Measurements from ENCODE around the gene MUC12.
"Not testable (repeated sequence)": the region's sequence is repeated elsewhere in the genome, so short reads cannot be mapped to it uniquely, and the experiment has no call there.

The MUC12 gene

GRCh38 chr7:100957832-100958421, 11.4 kb upstream of the MUC12 start:
- DNase-seq (ENCODE audit: low read depth), result no peak

GRCh38 chr7:100959894-100960293, 9.5 kb upstream of the MUC12 start:
- DNase-seq (ENCODE audit: low read depth), result no peak

DNA sequence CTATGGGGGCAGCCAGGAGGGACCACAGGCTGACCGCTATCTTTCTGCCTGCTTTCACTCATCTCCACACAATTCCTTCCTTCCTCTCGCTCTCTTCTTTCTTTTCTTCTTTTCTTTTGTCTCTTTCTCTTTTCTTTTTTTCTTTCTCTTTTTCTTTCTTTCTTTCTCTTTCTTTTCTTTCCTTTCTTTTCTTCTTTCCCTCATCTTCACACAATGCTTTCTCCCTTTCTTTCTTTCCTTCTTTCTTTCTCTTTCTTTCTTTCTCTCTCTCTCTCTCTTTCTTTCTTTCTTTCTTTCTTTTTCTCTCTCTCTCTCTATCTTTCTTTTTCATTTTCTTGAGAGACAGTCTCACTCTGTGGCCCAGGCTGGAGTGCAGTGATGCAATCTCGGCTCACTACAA, 6.8 kb upstream of the MUC12 start:
- no peak for DNase-seq (ENCODE audit: low read depth)

DNA sequence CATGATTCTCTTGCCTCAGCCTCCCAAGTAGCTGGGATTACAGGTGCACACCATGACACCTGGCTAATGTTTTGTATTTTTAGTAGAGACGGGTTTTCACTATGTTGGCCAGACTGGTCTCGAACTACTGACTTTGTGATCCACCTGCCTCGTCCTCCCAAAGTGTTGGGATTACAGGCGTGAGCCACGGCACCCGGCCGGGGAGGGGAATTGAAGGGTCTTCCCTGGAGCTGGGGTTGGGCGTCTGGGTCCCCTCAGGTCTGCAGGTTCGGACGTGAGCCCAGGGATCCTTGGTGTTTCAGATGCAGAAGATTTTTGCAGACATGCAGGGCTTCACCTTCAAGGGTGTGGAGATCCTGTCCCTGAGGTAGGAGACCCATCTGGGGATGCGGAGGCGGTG, 6.0 kb upstream of the MUC12 start:
- no peak for DNase-seq (ENCODE audit: low read depth)

GRCh38 chr7:100963874-100964273, 5.5 kb upstream of the MUC12 start:
- DNase-seq (ENCODE audit: low read depth), result no peak

DNA sequence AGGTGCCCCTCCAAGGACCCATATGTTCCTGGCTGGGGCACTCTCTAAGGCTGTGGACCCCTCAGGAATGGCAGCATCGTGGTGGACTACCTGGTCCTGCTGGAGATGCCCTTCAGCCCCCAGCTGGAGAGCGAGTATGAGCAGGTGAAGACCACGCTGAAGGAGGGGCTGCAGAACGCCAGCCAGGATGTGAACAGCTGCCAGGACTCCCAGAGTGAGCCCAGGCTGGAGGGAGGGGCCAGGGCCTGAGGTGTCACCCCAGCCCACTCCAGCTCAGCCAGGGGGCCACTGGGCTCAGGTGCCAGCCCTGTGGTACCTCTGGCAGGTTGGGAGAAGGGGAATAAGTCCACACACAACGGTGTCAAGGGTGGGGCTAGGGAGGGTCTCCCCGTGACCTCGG, 4.7 kb upstream of the MUC12 start:
- DNase-seq (ENCODE audit: low read depth), result no peak

DNA sequence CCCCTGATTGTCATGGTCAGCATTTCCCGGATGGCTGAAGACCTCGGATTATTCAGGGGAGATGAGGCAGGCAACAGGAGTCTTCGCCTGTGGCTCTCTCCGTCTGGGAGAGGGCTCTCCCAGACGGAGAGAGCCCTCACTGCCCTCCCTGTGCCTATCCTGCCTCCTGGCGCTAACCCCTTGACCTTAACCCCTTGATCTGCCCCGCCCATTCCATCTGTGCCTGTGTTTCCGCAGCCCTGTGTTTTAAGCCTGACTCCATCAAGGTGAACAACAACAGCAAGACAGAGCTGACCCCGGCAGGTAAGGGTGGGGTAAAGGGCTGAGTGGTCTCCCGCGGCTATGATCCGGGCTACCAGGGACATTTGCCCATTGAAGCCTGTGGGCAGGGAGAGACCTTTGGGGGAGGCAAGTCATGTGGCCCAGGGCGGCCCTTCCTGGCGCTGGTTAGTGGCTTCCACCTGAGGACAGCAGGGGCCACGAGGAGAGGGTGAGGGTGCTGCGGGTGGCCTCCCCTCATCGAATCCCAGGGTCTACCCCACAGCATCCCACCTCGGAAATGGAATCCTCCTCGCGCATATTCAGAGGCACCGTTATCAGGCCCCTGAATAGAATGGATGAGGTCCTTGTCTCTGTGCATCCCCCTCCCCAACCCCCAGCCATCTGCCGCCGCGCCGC, 4.2 kb upstream of the MUC12 start:
- DNase-seq (ENCODE audit: low read depth), result no peak

DNA sequence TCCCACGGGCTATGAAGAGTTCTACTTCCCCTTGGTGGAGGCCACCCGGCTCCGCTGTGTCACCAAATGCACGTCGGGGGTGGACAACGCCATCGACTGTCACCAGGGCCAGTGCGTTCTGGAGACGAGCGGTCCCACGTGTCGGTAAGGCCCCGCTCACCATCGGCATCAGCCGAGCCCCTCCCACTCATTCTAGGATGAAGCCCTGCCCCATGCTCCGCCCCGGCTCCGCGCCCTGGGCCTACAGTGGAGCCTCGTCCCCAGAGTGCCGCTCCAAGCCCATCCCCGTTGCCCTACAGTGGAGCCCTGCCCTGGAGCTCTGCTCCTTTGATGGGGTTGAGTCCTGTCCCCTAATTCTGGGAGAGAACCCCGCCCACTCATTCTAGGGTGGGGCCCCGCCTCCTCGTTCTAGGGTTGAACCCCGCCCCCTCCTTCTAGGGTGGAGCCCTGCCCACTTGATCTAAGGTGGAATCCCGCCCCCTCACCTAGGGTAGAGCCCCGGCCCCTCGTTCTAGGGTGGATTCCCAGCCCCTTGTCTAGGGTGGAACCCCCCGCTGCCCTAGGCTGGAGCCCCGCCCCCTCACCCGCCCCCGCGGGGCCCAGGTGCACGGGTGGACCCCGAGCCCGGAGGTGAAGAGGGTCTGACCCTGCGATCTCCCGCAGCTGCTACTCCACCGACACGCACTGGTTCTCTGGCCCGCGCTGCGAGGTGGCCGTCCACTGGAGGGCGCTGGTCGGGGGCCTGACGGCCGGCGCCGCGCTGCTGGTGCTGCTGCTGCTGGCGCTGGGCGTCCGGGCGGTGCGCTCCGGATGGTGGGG, 3.4 kb upstream of the MUC12 start:
- peak; percentile 50 for DNase-seq (ENCODE audit: low read depth)

DNA sequence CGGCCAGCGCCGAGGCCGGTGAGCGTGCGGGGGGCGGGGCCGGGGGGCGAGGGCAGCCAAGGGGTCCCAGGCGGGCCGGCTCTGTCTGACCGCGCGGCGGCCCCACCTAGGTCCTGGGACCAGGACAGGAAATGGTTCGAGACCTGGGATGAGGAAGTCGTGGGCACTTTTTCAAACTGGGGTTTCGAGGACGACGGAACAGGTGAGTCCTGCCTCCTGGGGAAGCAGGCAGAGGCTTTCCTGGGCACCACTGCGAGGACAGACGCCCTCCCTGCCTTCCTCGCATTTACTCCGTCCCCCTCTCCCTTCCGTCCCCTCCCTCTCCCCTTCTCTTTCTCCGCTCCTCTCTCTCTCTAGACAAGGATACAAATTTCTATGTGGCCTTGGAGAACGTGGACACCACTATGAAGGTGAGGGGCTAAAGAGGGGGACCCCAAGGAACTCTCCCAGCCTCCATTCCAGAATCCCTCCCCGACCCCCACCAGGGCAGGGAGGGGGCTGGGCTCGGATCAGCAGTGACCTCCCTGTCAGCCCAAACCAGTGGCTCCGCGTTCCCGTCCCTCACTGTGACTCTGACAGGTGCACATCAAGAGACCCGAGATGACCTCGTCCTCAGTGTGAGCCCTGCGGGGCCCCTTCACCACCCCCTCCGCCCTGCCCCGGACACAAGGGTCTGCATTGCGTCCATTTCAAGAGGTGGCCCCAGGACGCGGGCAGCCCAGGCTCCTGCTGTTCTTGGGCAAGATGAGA, 2.6 kb upstream of the MUC12 start:
- DNase-seq (ENCODE audit: low read depth), result no peak

DNA sequence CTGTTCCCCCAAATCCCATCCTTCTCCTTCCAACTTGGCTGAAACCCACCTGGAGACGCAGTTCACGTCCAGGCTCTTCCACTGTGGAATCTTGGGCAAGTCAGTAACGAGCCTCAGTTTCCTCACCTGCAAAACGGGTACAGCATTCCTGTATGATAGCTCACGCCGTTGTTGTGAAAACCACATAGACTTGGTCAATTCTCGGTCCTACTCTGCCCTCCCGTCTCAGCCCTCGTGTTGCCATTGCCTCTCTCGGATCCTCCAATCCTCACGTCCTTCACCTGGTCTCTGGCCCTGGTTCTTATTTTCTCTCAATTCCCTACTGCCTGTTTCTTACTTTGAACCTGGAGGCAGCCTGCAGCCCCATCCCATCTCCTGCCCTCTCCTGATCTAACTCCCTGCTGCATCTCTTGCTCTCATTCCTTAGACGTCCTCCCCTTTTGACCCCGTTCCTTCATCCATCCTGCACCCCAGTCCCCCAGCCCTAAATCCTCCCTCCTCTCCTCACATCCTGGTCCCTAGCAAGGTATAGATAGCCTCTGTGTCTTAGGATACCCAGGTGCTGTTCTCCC, 2.0 kb upstream of the MUC12 start:
- no peak for DNase-seq (ENCODE audit: low read depth)

DNA sequence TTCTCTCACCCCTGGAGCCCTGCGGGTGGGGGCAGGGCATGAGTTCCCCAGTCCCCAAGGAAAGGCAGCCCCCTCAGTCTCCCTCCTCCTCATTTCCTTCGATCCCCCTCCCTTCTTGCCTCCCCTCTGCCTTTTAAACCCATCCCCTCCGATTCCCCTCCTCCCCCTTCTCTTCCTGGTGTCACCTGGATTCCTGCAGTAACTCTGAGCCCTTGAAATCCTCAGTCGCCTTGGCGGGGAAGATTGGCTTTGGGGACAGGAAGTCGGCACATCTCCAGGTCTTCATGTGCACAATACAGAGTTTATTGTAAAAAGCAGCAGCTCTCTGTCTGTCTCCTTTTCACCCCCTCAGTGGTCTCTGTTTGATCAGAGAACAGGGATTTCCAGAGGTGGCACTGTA, 1.3 kb upstream of the MUC12 start:
- no peak for DNase-seq (ENCODE audit: low read depth)

DNA sequence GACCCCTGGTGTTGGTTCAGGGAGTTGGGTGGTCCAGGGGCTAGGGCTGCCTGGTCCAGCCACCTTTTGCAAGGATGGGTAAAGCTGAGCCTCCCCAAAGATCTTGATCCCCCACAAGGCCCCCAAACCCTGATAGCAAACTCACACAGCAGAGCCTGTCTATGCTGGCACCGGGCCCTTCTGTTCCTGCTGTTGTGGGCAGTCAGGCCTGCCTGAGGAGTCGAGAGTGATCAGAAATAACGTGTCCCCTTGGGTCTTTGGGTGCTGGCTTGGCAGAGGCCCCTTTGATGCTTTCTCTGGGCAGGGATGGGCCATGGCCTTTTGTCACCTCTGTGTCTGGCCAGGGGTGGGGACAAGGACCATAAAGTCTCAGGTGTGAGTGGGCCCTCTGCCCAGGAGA, 715 bp upstream of the MUC12 start:
- no peak for DNase-seq (ENCODE audit: low read depth)

GRCh38 chr7:100971111-100972001, 2.0 kb downstream of the MUC12 start:
- no peak for DNase-seq (ENCODE audit: low read depth)

GRCh38 chr7:100972002-100972347, 2.6 kb downstream of the MUC12 start:
- DNase-seq (ENCODE audit: low read depth), result no peak

DNA sequence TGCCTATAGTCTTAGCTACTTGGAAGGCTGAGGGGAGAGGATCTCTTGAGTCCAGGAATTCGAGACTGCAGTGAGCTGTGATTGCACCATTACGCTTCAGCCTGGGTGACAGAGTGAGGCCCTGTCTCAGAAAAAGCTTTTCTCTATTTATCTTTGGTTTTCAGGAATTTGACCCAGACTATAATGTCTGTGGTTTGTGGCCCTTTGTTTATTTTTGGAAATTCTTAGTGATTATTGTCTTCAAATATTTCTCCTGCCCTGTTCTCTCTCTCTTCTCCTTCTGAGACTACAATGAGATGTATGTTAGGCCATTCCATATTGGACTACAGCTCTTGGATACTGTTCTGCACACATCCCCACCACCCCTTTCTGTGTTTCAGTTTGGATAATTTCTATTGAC, 4.7 kb downstream of the MUC12 start:
- DNase-seq (ENCODE audit: low read depth), result no peak

GRCh38 chr7:100975371-100975821, 6.0 kb downstream of the MUC12 start:
- DNase-seq (ENCODE audit: low read depth), result no peak

DNA sequence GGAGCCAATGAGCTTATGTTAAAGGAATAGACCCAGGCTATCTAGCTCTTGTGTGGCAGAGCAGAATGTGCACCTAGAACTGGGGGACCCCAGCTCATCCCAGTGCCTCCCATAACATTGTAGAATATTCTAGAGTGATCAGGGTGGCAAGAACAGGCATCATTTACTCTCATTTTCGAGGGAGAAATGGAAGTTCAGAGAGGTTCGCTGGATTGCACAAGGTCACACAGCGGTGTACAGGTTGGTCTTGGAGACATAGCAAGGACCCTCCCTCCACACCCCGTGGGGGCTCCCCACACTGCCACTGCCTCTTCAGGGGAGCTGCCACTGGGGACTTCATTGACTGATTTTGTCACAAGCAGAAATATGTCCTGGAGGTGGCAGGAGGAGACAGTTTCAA, 8.9 kb downstream of the MUC12 start:
- no peak for DNase-seq (ENCODE audit: low read depth)

DNA sequence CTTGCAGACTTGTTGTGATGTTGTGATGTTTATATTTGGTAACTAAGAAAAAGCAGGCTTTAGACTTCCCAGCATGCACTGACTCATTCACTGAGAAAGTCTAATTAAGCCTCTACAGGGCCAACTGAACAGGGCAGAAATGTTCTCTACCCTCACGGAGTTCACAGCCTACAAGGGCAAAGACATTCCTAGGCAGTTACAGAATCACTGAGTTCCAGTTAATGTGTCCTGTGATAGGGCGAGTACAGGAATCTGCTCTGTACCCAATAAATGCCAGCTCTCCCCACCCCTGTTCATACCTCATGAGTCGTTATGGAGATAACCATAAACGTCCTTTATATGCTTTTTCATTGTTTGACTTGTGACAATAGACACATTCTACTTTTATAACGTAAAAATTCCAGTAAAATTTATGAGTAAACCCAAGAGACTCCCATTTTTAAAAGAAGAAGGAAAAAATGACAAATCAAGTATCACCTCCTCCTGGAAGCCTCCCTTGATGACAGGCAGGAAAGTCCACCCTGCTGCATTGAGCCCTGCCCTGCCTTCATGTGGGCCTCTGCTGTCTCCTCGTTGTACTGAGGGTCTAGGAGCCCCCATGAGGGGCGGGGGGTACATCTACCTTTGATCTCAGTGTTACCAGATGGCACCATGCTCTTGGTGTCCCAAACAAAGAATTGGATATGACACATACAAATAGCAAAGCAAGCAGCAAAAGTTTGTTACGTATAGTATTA, 14.3 kb downstream of the MUC12 start:
- no peak for DNase-seq (ENCODE audit: low read depth)

- DNase-seq (ENCODE audit: low read depth), result not testable (repeated sequence)
Measured at GRCh38 chr7:100984241-100984918, 15.0 kb downstream of the MUC12 start.
